WTC11 (cell line): Measurements from ENCODE around the gene ADARB2. TPM values are rescaled to one million over a fixed set of nuclear protein-coding genes. Genes with fewer than 3 reads are reported as not detected.

Experiments
- ATAC-seq: fragments of 200-7000 bp; cut with Tn5 transposase; 2 replicates; pipeline ENCODE4 v1.10.0; 2021; ENCODE audit warnings: mild to moderate bottlenecking, moderate library complexity
- CTCF ChIA-PET: fragments of 300-600 bp; sonication (Branson Sonifier 250); formaldehyde crosslinking; loops from one replicate; lab custom pipeline; 2021; ENCODE audit warnings: antibody characterized with exemption; lab: Charles Lee
- POLR2A ChIA-PET: fragments of 350-600 bp; sonication (Branson Sonifier 250); formaldehyde crosslinking; loops from one replicate; lab custom pipeline; 2021; ENCODE audit warnings: antibody characterized with exemption; lab: Charles Lee
- DNase-seq: peaks from one replicate; pipeline ENCODE4 v3.0.0; 2021; ENCODE audit warnings: low spot score
- H3K27ac Mint-ChIP-seq: 2 replicates; pipeline ENCODE4 v1.8.0; 2021; ENCODE audit warnings: mixed read lengths
- H3K27me3 Mint-ChIP-seq: 2 replicates; pipeline ENCODE4 v1.8.0; 2021; ENCODE audit warnings: low read depth, mild to moderate bottlenecking, moderate library complexity, mixed read lengths
- H3K36me3 Mint-ChIP-seq: 2 replicates; pipeline ENCODE4 v1.8.0; 2021; ENCODE audit warnings: mixed read lengths
- H3K4me1 Mint-ChIP-seq: 2 replicates; pipeline ENCODE4 v1.8.0; 2022; ENCODE audit warnings: mixed read lengths
- H3K4me3 Mint-ChIP-seq: 2 replicates; pipeline ENCODE4 v1.8.0; 2021; ENCODE audit warnings: mild to moderate bottlenecking, moderate library complexity, mixed read lengths
- H3K9me3 Mint-ChIP-seq: 2 replicates; pipeline ENCODE4 v1.8.0; 2021; ENCODE audit warnings: mixed read lengths
- ATF1 ChIP-seq: sonication (generic); formaldehyde crosslinking; IDR thresholded peaks from 2 replicates; pipeline ENCODE4 v1.8.1; 2023; ENCODE audit warnings: mild to moderate bottlenecking, moderate library complexity, missing genetic modification reagents
- CREM ChIP-seq: sonication (generic); formaldehyde crosslinking; IDR thresholded peaks from 2 replicates; pipeline ENCODE4 v1.8.1; 2022; ENCODE audit warnings: mild to moderate bottlenecking, missing genetic modification reagents, moderate library complexity
- EMX1 ChIP-seq: fragments of 250-450 bp; sonication (Bioruptor Pico); IDR thresholded peaks from 2 replicates; pipeline ENCODE4 v1.8.0; 2021; ENCODE audit warnings: mild to moderate bottlenecking
- GRHL2 ChIP-seq: fragments of 250-450 bp; sonication (Bioruptor Pico); IDR thresholded peaks from 2 replicates; pipeline ENCODE4 v1.8.0; 2022; ENCODE audit warnings: mild to moderate bottlenecking, moderate library complexity; ENCODE audit not compliant: insufficient replicate concordance, severe bottlenecking
- JUN ChIP-seq: sonication (generic); formaldehyde crosslinking; IDR thresholded peaks from 2 replicates; pipeline ENCODE4 v1.8.0; 2023; ENCODE audit warnings: mild to moderate bottlenecking, missing genetic modification reagents
- MXD4 ChIP-seq: fragments of 250-450 bp; sonication (Bioruptor Pico); IDR thresholded peaks from 2 replicates; pipeline ENCODE4 v1.8.0; 2021; ENCODE audit warnings: mild to moderate bottlenecking, moderate library complexity, borderline replicate concordance
- NFE2L1 ChIP-seq: sonication (generic); formaldehyde crosslinking; IDR thresholded peaks from 2 replicates; pipeline ENCODE4 v1.8.1; 2023; ENCODE audit warnings: missing genetic modification reagents
- NR3C1 ChIP-seq: sonication (generic); formaldehyde crosslinking; conservative IDR thresholded peaks from 2 replicates; pipeline ENCODE4 v1.8.1; 2023; ENCODE audit warnings: low read depth, mild to moderate bottlenecking, missing genetic modification reagents
- PRRX2 ChIP-seq: fragments of 250-450 bp; sonication (Bioruptor Pico); IDR thresholded peaks from 2 replicates; pipeline ENCODE4 v1.8.0; 2021; ENCODE audit warnings: mild to moderate bottlenecking
- RORB ChIP-seq: fragments of 250-450 bp; sonication (Bioruptor Pico); IDR thresholded peaks from 2 replicates; pipeline ENCODE4 v1.9.0; 2021; ENCODE audit warnings: mild to moderate bottlenecking
- SMAD3 ChIP-seq: sonication (generic); formaldehyde crosslinking; IDR thresholded peaks from 2 replicates; pipeline ENCODE4 v1.8.0; 2022; ENCODE audit warnings: missing genetic modification reagents, mild to moderate bottlenecking, borderline replicate concordance
- SMAD4 ChIP-seq: sonication (generic); formaldehyde crosslinking; IDR thresholded peaks from 2 replicates; pipeline ENCODE4 v1.8.0; 2022; ENCODE audit warnings: mild to moderate bottlenecking, missing genetic modification reagents
- SP1 ChIP-seq: sonication (generic); formaldehyde crosslinking; conservative IDR thresholded peaks from 2 replicates; pipeline ENCODE4 v1.8.1; 2022; ENCODE audit warnings: missing genetic modification reagents
- ZNF219 ChIP-seq: sonication (generic); formaldehyde crosslinking; IDR thresholded peaks from 2 replicates; pipeline ENCODE4 v1.8.0; 2023; ENCODE audit warnings: missing genetic modification reagents, mild to moderate bottlenecking, borderline replicate concordance
- ZNF396 ChIP-seq: fragments of 250-450 bp; sonication (Bioruptor Pico); IDR thresholded peaks from 2 replicates; pipeline ENCODE4 v1.8.0; 2021; ENCODE audit warnings: mild to moderate bottlenecking, moderate library complexity, borderline replicate concordance
- ZNF423 ChIP-seq: fragments of 250-450 bp; sonication (Bioruptor Pico); IDR thresholded peaks from 2 replicates; pipeline ENCODE4 v2.1.2; 2022; ENCODE audit warnings: mild to moderate bottlenecking, moderate library complexity
- ZNF671 ChIP-seq: fragments of 250-450 bp; sonication (Bioruptor Pico); IDR thresholded peaks from 2 replicates; pipeline ENCODE4 v1.8.0; 2021; ENCODE audit warnings: mild to moderate bottlenecking
- total RNA-seq: library from RNA; stranded (reverse); gene quantifications from 3 replicates; pipeline ENCODE4 v1.2.3, GENCODE V29; 2021
- TF ChIP-seq, protein P1 (sequence below): sonication (generic); formaldehyde crosslinking; IDR thresholded peaks from 2 replicates; pipeline ENCODE4 v1.8.0; 2022; ENCODE audit warnings: mild to moderate bottlenecking, missing genetic modification reagents
- TF ChIP-seq, protein P2 (sequence below): sonication (generic); formaldehyde crosslinking; IDR thresholded peaks from 2 replicates; pipeline ENCODE4 v1.8.0; 2022; ENCODE audit warnings: mild to moderate bottlenecking, missing genetic modification reagents
- TF ChIP-seq, protein P3 (sequence below): sonication (generic); formaldehyde crosslinking; IDR thresholded peaks from 2 replicates; pipeline ENCODE4 v1.8.1; 2023; ENCODE audit warnings: mild to moderate bottlenecking, moderate library complexity, missing genetic modification reagents
- TF ChIP-seq, protein P4 (sequence below): fragments of 250-450 bp; sonication (Bioruptor Pico); conservative IDR thresholded peaks from 2 replicates; pipeline ENCODE4 v1.9.0; 2021; ENCODE audit warnings: mild to moderate bottlenecking

ADARB2 gene
- total RNA-seq, 1 experiment from 2014 or later = 3.7 TPM

DNA sequence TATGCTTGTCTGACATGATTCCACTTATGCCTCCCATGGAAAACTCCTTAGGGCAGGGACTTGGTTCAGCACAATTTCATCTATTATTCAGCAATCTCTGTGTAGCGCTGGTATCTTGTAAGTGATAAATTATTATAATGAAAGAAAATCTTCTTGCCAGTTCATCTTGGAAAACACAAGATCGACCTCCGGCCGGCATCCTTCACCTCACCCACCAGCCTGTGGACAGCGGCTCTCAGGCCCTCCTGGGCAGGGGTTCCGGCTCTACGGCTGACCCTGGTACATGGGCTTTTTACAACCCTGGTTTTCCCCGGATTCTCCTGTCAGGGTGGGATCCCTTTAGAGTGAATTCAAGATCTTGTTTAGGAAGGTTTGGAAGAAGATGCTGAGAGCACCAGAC, 145.6 kb downstream of the ADARB2 start (continued):
- TF ChIP-seq, protein P1, sequence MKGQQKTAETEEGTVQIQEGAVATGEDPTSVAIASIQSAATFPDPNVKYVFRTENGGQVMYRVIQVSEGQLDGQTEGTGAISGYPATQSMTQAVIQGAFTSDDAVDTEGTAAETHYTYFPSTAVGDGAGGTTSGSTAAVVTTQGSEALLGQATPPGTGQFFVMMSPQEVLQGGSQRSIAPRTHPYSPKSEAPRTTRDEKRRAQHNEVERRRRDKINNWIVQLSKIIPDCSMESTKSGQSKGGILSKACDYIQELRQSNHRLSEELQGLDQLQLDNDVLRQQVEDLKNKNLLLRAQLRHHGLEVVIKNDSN (CRISPR knock-in tag) = no peak

DNA sequence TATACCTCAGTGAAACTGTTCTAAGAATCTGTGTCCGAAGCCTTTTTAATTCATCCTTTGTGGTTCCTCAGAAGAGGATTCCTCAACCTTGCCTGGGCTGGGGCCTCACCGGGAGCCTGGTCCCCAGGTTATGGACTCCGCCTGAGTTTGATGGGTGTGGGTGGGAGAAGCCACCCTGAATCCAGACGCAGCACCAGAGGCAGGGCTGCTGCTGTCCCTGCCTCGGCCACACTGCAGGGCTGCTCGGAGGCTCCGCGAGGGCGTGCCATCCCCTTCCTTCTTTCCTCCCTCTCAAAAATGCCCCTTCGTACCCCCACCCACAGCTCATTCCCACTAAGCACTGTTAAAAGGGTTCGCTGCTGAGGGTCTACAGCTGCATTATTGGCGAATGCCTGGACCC, 146.3 kb downstream of the ADARB2 start:
- ATAC-seq (no peak), DNase-seq (no peak)
- Mint-ChIP-seq H3K27ac (no peak overlapping the region), H3K27me3 (peaks cover 5% of the 10 kb centered on the region), H3K4me1 (no peaks in the 10 kb centered on the region), H3K4me3 (no peak overlapping the region), H3K36me3 (peaks cover 9% of the 10 kb centered on the region; the same call in 1 of the 2 replicates), H3K9me3 (peaks cover 20% of the 10 kb centered on the region)
- ChIA-PET POLR2A (no interaction called here), CTCF (interaction anchor here (1.0 kb wide), 1 partner anchor 222 kb away, joined by 3 read pairs; no protein-coding TSS in a partner anchor)
- TF ChIP-seq MXD4 (no peak), GRHL2 (no peak)
- TF ChIP-seq, protein P2, sequence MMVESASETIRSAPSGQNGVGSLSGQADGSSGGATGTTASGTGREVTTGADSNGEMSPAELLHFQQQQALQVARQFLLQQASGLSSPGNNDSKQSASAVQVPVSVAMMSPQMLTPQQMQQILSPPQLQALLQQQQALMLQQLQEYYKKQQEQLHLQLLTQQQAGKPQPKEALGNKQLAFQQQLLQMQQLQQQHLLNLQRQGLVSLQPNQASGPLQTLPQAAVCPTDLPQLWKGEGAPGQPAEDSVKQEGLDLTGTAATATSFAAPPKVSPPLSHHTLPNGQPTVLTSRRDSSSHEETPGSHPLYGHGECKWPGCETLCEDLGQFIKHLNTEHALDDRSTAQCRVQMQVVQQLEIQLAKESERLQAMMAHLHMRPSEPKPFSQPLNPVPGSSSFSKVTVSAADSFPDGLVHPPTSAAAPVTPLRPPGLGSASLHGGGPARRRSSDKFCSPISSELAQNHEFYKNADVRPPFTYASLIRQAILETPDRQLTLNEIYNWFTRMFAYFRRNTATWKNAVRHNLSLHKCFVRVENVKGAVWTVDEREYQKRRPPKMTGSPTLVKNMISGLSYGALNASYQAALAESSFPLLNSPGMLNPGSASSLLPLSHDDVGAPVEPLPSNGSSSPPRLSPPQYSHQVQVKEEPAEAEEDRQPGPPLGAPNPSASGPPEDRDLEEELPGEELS (CRISPR knock-in tag) = no peak
- TF ChIP-seq, protein P3, sequence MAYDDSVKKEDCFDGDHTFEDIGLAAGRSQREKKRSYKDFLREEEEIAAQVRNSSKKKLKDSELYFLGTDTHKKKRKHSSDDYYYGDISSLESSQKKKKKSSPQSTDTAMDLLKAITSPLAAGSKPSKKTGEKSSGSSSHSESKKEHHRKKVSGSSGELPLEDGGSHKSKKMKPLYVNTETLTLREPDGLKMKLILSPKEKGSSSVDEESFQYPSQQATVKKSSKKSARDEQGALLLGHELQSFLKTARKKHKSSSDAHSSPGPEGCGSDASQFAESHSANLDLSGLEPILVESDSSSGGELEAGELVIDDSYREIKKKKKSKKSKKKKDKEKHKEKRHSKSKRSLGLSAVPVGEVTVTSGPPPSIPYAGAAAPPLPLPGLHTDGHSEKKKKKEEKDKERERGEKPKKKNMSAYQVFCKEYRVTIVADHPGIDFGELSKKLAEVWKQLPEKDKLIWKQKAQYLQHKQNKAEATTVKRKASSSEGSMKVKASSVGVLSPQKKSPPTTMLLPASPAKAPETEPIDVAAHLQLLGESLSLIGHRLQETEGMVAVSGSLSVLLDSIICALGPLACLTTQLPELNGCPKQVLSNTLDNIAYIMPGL (CRISPR knock-in tag) = no peak

DNA sequence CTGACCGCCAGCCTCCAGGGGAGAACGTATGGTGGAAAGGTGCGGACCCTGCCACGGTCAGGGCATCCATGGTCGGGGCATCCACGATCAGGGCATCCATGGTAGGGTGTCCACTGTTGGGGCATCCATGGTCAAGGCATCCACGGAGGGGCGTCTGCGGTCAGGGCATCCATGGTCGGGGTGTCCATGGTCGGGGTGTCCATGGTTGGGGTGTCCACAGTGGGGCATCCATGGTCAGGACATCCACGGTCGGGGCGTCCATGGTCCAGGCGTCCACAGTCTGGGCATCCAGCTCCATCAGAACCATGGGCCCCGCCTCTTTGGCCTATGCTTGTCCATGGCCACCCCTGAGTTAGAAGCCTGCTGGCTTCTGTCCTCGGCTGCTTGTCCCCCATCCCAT, 148.1 kb downstream of the ADARB2 start:
- CTCF ChIA-PET = no interaction called here

More for the DNA sequence above, 148.1 kb downstream of the ADARB2 start:
- Mint-ChIP-seq H3K36me3 (peaks cover 9% of the 10 kb centered on the region; the same call in 1 of the 2 replicates), H3K4me1 (no peaks in the 10 kb centered on the region), H3K27ac (no peak overlapping the region), H3K9me3 (peaks cover 20% of the 10 kb centered on the region), H3K27me3 (peaks cover 5% of the 10 kb centered on the region), H3K4me3 (no peak overlapping the region)
- POLR2A ChIA-PET = no interaction called here
- DNase-seq = no peak
- ATAC-seq = no peak
- TF ChIP-seq NFE2L1 = no peak
- TF ChIP-seq EMX1 (CRISPR knock-in tag) = no peak
- no peak for TF ChIP-seq ATF1 (CRISPR knock-in tag)
- TF ChIP-seq JUN (CRISPR knock-in tag) = no peak
- no peak for TF ChIP-seq ZNF423 (CRISPR knock-in tag)
- no peak for TF ChIP-seq ZNF671 (CRISPR knock-in tag)
- TF ChIP-seq ZNF396 = no peak
- TF ChIP-seq, protein P1 (CRISPR knock-in tag) = no peak
- TF ChIP-seq NR3C1 (CRISPR knock-in tag) = no peak
- no peak for TF ChIP-seq RORB
- no peak for TF ChIP-seq SP1 (CRISPR knock-in tag)
- TF ChIP-seq, protein P4, sequence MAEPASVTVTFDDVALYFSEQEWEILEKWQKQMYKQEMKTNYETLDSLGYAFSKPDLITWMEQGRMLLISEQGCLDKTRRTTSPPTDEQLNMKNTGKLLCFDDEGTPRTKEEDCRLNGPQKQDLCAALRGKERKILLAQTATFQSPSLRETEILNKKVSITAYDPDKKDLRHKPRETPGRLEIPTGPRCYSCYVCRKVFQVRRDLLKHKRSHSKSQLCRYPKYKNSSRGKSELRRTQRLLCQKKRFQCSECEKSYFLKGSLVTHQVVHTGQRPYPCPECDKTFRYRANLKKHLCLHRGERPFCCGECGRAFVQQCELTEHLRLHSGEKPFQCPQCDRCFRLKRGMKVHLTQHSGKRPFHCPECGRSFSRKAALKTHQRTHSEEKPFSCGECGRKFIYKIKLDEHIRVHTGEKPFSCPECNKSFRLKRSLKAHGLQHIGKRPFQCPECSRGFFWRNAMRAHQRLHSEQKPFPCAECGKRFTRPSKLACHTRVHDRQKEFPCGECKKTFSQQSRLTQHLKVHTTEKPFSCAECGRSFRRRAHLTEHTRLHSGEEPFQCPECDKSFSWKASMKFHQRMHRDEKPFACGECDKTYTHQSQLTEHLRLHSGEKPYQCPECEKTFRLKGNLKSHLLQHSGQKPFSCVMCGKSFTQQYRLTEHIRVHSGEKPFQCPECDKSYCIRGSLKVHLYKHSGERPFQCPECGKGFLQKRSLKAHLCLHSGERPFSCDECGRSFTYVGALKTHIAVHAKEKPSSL (CRISPR knock-in tag) = no peak
- no peak for TF ChIP-seq CREM (CRISPR knock-in tag)
- no peak for TF ChIP-seq PRRX2 (CRISPR knock-in tag)
- no peak for TF ChIP-seq SMAD3 (CRISPR knock-in tag)
- TF ChIP-seq SMAD4 (CRISPR knock-in tag) = no peak
- no peak for TF ChIP-seq ZNF219 (CRISPR knock-in tag)
